Mammary epithelial cell (primary cell): Measurements from ENCODE around the gene GPR89B.
"Not testable (repeated sequence)": the region's sequence is repeated elsewhere in the genome, so short reads cannot be mapped to it uniquely, and the experiment has no call there.

Experiments
- CTCF ChIP-seq, 2 donors: IDR thresholded peaks in 1 of 2; conservative IDR thresholded peaks in 1 of 2; 2 replicates each; pipeline ENCODE4 v1.5.1; 2011 to 2012; ENCODE audit warnings: inconsistent platforms in 2 of 2, low read length in 2 of 2, mild to moderate bottlenecking in 2 of 2, control low read depth in 1 of 2, low read depth in 1 of 2; ENCODE audit not compliant: insufficient read depth in 1 of 2; ENCODE audit errors: extremely low read depth in 1 of 2
- EZH2 ChIP-seq: IDR thresholded peaks from 2 replicates; pipeline ENCODE4 v1.6.1; 2012; ENCODE audit warnings: low read length, inconsistent platforms, borderline replicate concordance

- TF ChIP-seq CTCF (conservative IDR thresholded peaks at IDR 0.05 in 1 of 2, IDR thresholded peaks at IDR 0.05 in 1 of 2; ENCODE audit: extremely low read depth in 1 of 2, insufficient read depth in 1 of 2, low read depth in 1 of 2, low read length in 2 of 2); EZH2: not testable (repeated sequence)
Observed at GRCh38 chr1:147978896-147979651, 50.9 kb downstream of the GPR89B start.
